SK-N-SH treated with all-trans-retinoic acid at 6 μM for 48 hours (cell line): ENCODE measurements around the gene MCU.

Experiments
- CREB5 ChIP-seq: fragments of 250-450 bp; sonication (Bioruptor Pico); IDR thresholded peaks from 2 replicates; pipeline ENCODE4 v1.5.1; 2020; ENCODE audit warnings: low read depth, mild to moderate bottlenecking, moderate library complexity
- CSDC2 ChIP-seq: fragments of 250-450 bp; sonication (Bioruptor Pico); IDR thresholded peaks from 2 replicates; pipeline ENCODE4 v1.5.0; 2020; ENCODE audit warnings: mild to moderate bottlenecking, moderate library complexity
- POU6F1 ChIP-seq: fragments of 250-450 bp; sonication (Bioruptor Pico); IDR thresholded peaks from 2 replicates; pipeline ENCODE4 v1.8.0; 2021; ENCODE audit warnings: low read depth, mild to moderate bottlenecking, moderate library complexity, borderline replicate concordance
- RARB ChIP-seq: fragments of 250-450 bp; sonication (Bioruptor Pico); IDR thresholded peaks from 2 replicates; pipeline ENCODE4 v1.8.0; 2021; ENCODE audit warnings: mild to moderate bottlenecking, moderate library complexity
- SNAI2 ChIP-seq: fragments of 250-450 bp; sonication (Bioruptor Pico); IDR thresholded peaks from 2 replicates; pipeline ENCODE4 v1.5.0; 2020; ENCODE audit warnings: mild to moderate bottlenecking, moderate library complexity
- TCF4 ChIP-seq: fragments of 250-450 bp; sonication (Bioruptor Pico); IDR thresholded peaks from 2 replicates; pipeline ENCODE4 v1.8.0; 2021; ENCODE audit warnings: mild to moderate bottlenecking, moderate library complexity, borderline replicate concordance
- ZC3H10 ChIP-seq: fragments of 250-450 bp; sonication (Bioruptor Pico); IDR thresholded peaks from 2 replicates; pipeline ENCODE4 v1.5.1; 2021; ENCODE audit warnings: mild to moderate bottlenecking, moderate library complexity
- ZFP3 ChIP-seq: fragments of 250-450 bp; sonication (Bioruptor Pico); IDR thresholded peaks from 2 replicates; pipeline ENCODE4 v1.5.0; 2020; ENCODE audit warnings: mild to moderate bottlenecking, moderate library complexity
- ZFP30 ChIP-seq: fragments of 450-650 bp; formaldehyde crosslinking; IDR thresholded peaks from 2 replicates; pipeline ENCODE4 v1.5.0; 2022; ENCODE audit warnings: mild to moderate bottlenecking, moderate library complexity
- TF ChIP-seq, protein P1 (sequence below): fragments of 250-450 bp; sonication (Bioruptor Pico); IDR thresholded peaks from 2 replicates; pipeline ENCODE4 v1.8.0; 2020; ENCODE audit warnings: mild to moderate bottlenecking, moderate library complexity, borderline replicate concordance
- TF ChIP-seq, protein P2 (sequence below): fragments of 250-450 bp; sonication (Bioruptor Pico); IDR thresholded peaks from 2 replicates; pipeline ENCODE4 v1.5.1; 2021; ENCODE audit warnings: mild to moderate bottlenecking, moderate library complexity

GRCh38 chr10:72653383-72654096 lies 38.4 kb upstream of the MCU start:
- TF ChIP-seq, protein P1, sequence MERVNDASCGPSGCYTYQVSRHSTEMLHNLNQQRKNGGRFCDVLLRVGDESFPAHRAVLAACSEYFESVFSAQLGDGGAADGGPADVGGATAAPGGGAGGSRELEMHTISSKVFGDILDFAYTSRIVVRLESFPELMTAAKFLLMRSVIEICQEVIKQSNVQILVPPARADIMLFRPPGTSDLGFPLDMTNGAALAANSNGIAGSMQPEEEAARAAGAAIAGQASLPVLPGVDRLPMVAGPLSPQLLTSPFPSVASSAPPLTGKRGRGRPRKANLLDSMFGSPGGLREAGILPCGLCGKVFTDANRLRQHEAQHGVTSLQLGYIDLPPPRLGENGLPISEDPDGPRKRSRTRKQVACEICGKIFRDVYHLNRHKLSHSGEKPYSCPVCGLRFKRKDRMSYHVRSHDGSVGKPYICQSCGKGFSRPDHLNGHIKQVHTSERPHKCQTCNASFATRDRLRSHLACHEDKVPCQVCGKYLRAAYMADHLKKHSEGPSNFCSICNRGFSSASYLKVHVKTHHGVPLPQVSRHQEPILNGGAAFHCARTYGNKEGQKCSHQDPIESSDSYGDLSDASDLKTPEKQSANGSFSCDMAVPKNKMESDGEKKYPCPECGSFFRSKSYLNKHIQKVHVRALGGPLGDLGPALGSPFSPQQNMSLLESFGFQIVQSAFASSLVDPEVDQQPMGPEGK (CRISPR knock-in tag) = no peak
- TF ChIP-seq ZFP3 (CRISPR knock-in tag) (no peak), SNAI2 (no peak), TCF4 (CRISPR knock-in tag) (no peak), POU6F1 (CRISPR knock-in tag) (no peak), CSDC2 (CRISPR knock-in tag) (no peak), ZC3H10 (no peak), CREB5 (CRISPR knock-in tag) (no peak), ZFP30 (no peak), RARB (CRISPR knock-in tag) (no peak)
- TF ChIP-seq, protein P2, sequence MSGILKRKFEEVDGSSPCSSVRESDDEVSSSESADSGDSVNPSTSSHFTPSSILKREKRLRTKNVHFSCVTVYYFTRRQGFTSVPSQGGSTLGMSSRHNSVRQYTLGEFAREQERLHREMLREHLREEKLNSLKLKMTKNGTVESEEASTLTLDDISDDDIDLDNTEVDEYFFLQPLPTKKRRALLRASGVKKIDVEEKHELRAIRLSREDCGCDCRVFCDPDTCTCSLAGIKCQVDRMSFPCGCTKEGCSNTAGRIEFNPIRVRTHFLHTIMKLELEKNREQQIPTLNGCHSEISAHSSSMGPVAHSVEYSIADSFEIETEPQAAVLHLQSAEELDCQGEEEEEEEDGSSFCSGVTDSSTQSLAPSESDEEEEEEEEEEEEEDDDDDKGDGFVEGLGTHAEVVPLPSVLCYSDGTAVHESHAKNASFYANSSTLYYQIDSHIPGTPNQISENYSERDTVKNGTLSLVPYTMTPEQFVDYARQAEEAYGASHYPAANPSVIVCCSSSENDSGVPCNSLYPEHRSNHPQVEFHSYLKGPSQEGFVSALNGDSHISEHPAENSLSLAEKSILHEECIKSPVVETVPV (CRISPR knock-in tag) = no peak
